GM18867 (cell line): ENCODE data around the gene ARSI.

Experiments
- ATAC-seq: cut with Tn5 transposase; IDR thresholded peaks from one replicate; pipeline ENCODE4 v1.9.1; 2021; ENCODE audit warnings: mild to moderate bottlenecking, moderate library complexity; ENCODE audit not compliant: unreplicated experiment

Gene ARSI

GRCh38 chr5:150302301-150303069, at the start of gene ARSI:
Gene ARSI (minus strand): TSS chr5:150302905. CDS start chr5:150302373, 532 bp downstream.
- no peak for ATAC-seq

- ATAC-seq = peak; percentile 95
Measured at GRCh38 chr5:150350524-150351344, 48.0 kb upstream of the ARSI start.

- ATAC-seq = no peak
Measured at GRCh38 chr5:150349681-150350275, 47.1 kb upstream of the ARSI start.

GRCh38 chr5:150347451-150347850, 44.7 kb upstream of the ARSI start:
- ATAC-seq = no peak

- no peak for ATAC-seq
Measured at GRCh38 chr5:150347003-150347402, 44.3 kb upstream of the ARSI start.

GRCh38 chr5:150346592-150346991, 43.9 kb upstream of the ARSI start:
- ATAC-seq = no peak

GRCh38 chr5:150345716-150346115, 43.0 kb upstream of the ARSI start:
- no peak for ATAC-seq

GRCh38 chr5:150343994-150344631, 41.4 kb upstream of the ARSI start:
- ATAC-seq = no peak

- ATAC-seq = no peak
Measured at GRCh38 chr5:150342583-150342982, 39.9 kb upstream of the ARSI start.

- ATAC-seq = no peak
Measured at GRCh38 chr5:150341989-150342388, 39.3 kb upstream of the ARSI start.

GRCh38 chr5:150341331-150341730, 38.6 kb upstream of the ARSI start:
- ATAC-seq = no peak

- no peak for ATAC-seq
Measured at GRCh38 chr5:150340614-150341255, 38.0 kb upstream of the ARSI start.

GRCh38 chr5:150339841-150340240, 37.1 kb upstream of the ARSI start:
- no peak for ATAC-seq

- no peak for ATAC-seq
Measured at GRCh38 chr5:150339165-150339564, 36.5 kb upstream of the ARSI start.

GRCh38 chr5:150338546-150338945, 35.8 kb upstream of the ARSI start:
- no peak for ATAC-seq

GRCh38 chr5:150335778-150336177, 33.1 kb upstream of the ARSI start:
- ATAC-seq = no peak

GRCh38 chr5:150333400-150333799, 30.7 kb upstream of the ARSI start:
- no peak for ATAC-seq

- no peak for ATAC-seq
Measured at GRCh38 chr5:150329881-150330876, 27.5 kb upstream of the ARSI start.

- no peak for ATAC-seq
Measured at GRCh38 chr5:150329038-150329437, 26.3 kb upstream of the ARSI start.

- no peak for ATAC-seq
Measured at GRCh38 chr5:150328515-150328914, 25.8 kb upstream of the ARSI start.
